ENCODE data around the gene CFAP97D2. TPM values are rescaled to one million over a fixed set of nuclear protein-coding genes. Genes with fewer than 3 reads are reported as not detected.

CFAP97D2 gene
- total and polyA plus RNA-seq, 2 of the 13 experiments (the other 11 are each of a cell fraction or from before 2014, with no cell fraction given) = not detected

DNA sequence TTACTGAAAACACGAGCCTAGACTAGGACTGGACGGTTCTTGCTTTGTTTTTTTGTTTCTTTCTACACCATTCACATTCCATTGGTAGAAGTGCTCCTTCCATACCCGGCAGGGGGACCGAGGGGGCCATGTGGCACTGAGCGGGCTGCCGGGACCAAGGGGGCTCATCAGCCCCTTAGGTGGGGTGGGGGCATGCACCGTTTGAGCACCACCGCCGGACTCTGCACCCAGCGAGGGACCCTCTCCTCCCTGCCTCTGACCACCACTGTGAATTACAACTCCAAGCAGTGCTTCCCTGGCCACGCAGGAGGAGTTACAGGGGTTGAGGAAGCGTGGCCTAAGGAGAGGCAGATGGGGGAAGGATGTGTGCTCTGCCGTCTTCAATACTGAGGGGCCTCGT is 15.0 kb upstream of the CFAP97D2 start:
- Histone ChIP-seq H3K27me3 (ENCODE audit: control insufficient read depth in 1 of 2, insufficient read depth in 2 of 2, low read length in 2 of 2) (peaks cover 5 to 41% of the 10 kb centered on the region in 2 experiments; a peak in 4 of 5 replicates), H3K9me3 (ENCODE audit: low read length) (no peaks in the 10 kb centered on the region), H2AFZ (ENCODE audit: low read length) (no peak overlapping the region), H3K79me2 (ENCODE audit: insufficient read depth, low read length) (no peaks in the 10 kb centered on the region), H3K36me3 (replicated peaks in 1 of 2; ENCODE audit: control insufficient read depth in 1 of 2, insufficient read depth in 2 of 2, low read length in 2 of 2) (no peaks in the 10 kb centered on the region), H3K4me1 (ENCODE audit: insufficient read depth, low read length) (peaks cover 15% of the 10 kb centered on the region), H3K4me2 (ENCODE audit: low read depth, low read length) (no peak overlapping the region), H3K4me3 (replicated peaks in 1 of 3; ENCODE audit: insufficient read depth in 1 of 3, low read depth in 2 of 3, low read length in 3 of 3) (no peak overlapping the region), H4K20me1 (ENCODE audit: insufficient read depth, low read length) (no peaks in the 10 kb centered on the region), H3K9ac (ENCODE audit: insufficient read depth, low read depth, low read length) (no peak overlapping the region), H3K27ac (ENCODE audit: extremely low read length, insufficient read depth, low read length) (no peak overlapping the region)
- TF ChIP-seq, protein P1, sequence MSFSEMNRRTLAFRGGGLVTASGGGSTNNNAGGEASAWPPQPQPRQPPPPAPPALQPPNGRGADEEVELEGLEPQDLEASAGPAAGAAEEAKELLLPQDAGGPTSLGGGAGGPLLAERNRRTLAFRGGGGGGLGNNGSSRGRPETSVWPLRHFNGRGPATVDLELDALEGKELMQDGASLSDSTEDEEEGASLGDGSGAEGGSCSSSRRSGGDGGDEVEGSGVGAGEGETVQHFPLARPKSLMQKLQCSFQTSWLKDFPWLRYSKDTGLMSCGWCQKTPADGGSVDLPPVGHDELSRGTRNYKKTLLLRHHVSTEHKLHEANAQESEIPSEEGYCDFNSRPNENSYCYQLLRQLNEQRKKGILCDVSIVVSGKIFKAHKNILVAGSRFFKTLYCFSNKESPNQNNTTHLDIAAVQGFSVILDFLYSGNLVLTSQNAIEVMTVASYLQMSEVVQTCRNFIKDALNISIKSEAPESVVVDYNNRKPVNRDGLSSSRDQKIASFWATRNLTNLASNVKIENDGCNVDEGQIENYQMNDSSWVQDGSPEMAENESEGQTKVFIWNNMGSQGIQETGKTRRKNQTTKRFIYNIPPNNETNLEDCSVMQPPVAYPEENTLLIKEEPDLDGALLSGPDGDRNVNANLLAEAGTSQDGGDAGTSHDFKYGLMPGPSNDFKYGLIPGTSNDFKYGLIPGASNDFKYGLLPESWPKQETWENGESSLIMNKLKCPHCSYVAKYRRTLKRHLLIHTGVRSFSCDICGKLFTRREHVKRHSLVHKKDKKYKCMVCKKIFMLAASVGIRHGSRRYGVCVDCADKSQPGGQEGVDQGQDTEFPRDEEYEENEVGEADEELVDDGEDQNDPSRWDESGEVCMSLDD (CRISPR knock-in tag; IDR thresholded peaks at IDR 0.05; ENCODE audit: borderline replicate concordance) = no peak
- TF ChIP-seq CREBL2 (CRISPR knock-in tag; IDR thresholded peaks at IDR 0.05; ENCODE audit: borderline replicate concordance) = no peak
- no peak for TF ChIP-seq ZNF619 (CRISPR knock-in tag; IDR thresholded peaks at IDR 0.05)
- no peak for TF ChIP-seq ZNF709 (CRISPR knock-in tag; IDR thresholded peaks at IDR 0.05)
- TF ChIP-seq ARNT2 (CRISPR knock-in tag; IDR thresholded peaks at IDR 0.05; ENCODE audit: low read depth) = no peak
- no peak for TF ChIP-seq NFKBIZ (CRISPR knock-in tag; IDR thresholded peaks at IDR 0.05)
- TF ChIP-seq, protein P2, sequence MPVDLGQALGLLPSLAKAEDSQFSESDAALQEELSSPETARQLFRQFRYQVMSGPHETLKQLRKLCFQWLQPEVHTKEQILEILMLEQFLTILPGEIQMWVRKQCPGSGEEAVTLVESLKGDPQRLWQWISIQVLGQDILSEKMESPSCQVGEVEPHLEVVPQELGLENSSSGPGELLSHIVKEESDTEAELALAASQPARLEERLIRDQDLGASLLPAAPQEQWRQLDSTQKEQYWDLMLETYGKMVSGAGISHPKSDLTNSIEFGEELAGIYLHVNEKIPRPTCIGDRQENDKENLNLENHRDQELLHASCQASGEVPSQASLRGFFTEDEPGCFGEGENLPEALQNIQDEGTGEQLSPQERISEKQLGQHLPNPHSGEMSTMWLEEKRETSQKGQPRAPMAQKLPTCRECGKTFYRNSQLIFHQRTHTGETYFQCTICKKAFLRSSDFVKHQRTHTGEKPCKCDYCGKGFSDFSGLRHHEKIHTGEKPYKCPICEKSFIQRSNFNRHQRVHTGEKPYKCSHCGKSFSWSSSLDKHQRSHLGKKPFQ (CRISPR knock-in tag; IDR thresholded peaks at IDR 0.05; ENCODE audit: insufficient replicate concordance) = no peak
- no peak for TF ChIP-seq NBN (conservative IDR thresholded peaks at IDR 0.05)
- TF ChIP-seq E2F5 (CRISPR knock-in tag; conservative IDR thresholded peaks at IDR 0.05) = no peak
- TF ChIP-seq NFYB (CRISPR knock-in tag; IDR thresholded peaks at IDR 0.05) = no peak
- no peak for TF ChIP-seq ZBTB3 (CRISPR knock-in tag; IDR thresholded peaks at IDR 0.05; ENCODE audit: borderline replicate concordance, low read depth)
- POLR2A ChIA-PET = no interaction called here
- no peak for ATAC-seq
- no peak for DNase-seq (ENCODE audit: low spot score)
- 37% methylated on average over 14 of the region's 14 CpGs for WGBS (ENCODE audit: low lambda C conversion rate)
- BruUV-seq (replicated peaks) = no TSS peak
- in situ Hi-C loops (cut with HindIII; ENCODE audit: extremely low pct_ligation_motif_present, low pct_unique_long_range_greater_than_20kb) (no loop called here), intact Hi-C loops (cut with micrococcal nuclease; ENCODE audit: unreplicated experiment) (no loop called here)
- FAIRE-seq = no peak
- CTCF ChIA-PET (ENCODE audit: low intra/inter-chr PET ratio, low total read pairs) = no interaction called here

Data from HepG2 (cell line).